Suprapubic skin (tissue), 4 donors: ENCODE measurements around the gene CSGALNACT2.

Experiments used
- CTCF ChIP-seq, 2 donors: fragments of 200-600 bp in 1 of 2; fragments of 450-650 bp in 1 of 2; sonication (generic) in 1 of 2; IDR thresholded peaks; one replicate each; pipeline ENCODE4 v1.5.1; 2016 to 2019; ENCODE audit warnings: antibody characterized with exemption in 2 of 2, mild to moderate bottlenecking in 1 of 2, moderate library complexity in 1 of 2
- POLR2A ChIP-seq, 2 donors: fragments of 450-650 bp; IDR thresholded peaks; one replicate each; pipeline ENCODE4 v1.6.1; 2017; ENCODE audit warnings: antibody characterized with exemption in 2 of 2, mild to moderate bottlenecking in 2 of 2, moderate library complexity in 2 of 2
- POLR2AphosphoS5 ChIP-seq, 3 donors: sonication (generic); formaldehyde crosslinking; IDR thresholded peaks; one replicate each; pipeline ENCODE4 v1.6.1; 2017; ENCODE audit warnings: antibody characterized with exemption in 3 of 3

- TF ChIP-seq POLR2A (IDR thresholded peaks at IDR 0.05) (no peak), POLR2AphosphoS5 (IDR thresholded peaks at IDR 0.05) (no peak), CTCF (IDR thresholded peaks at IDR 0.05) (no peak)
Observed at GRCh38 chr10:43109671-43110249, 28.5 kb upstream of the CSGALNACT2 start.
